Neutrophil (primary cell): ENCODE data around the gene HPCAL1.

Experiments used
- H3K27ac ChIP-seq: fragments of 200-600 bp; sonication (generic); 2 replicates; pipeline ENCODE4 v1.5.1; 2016; ENCODE audit warnings: mild to moderate bottlenecking, moderate library complexity
- H3K27me3 ChIP-seq: fragments of 200-600 bp; sonication (generic); 2 replicates; pipeline ENCODE4 v1.6.0; 2016; ENCODE audit warnings: mild to moderate bottlenecking
- H3K36me3 ChIP-seq: fragments of 200-600 bp; sonication (generic); 2 replicates; pipeline ENCODE4 v1.5.1; 2017
- H3K4me1 ChIP-seq, 2 experiments: fragments of 200-600 bp in 1 of 2; sonication (generic) in 1 of 2; 1 replicate in 1 of 2; 2 replicates in 1 of 2; pipeline versions ENCODE4 v1.5.1 to v1.6.1; 2013 to 2016; ENCODE audit warnings: low read depth in 1 of 2, low read length in 1 of 2, mild to moderate bottlenecking in 1 of 2, moderate library complexity in 1 of 2; ENCODE audit not compliant: control insufficient read depth in 1 of 2, insufficient read depth in 1 of 2
- H3K4me3 ChIP-seq, 2 experiments: fragments of 200-600 bp in 1 of 2; sonication (generic) in 1 of 2; 1 replicate in 1 of 2; 2 replicates in 1 of 2; pipeline ENCODE4 v1.5.1; 2013 to 2016; ENCODE audit warnings: low read depth in 1 of 2, low read length in 1 of 2, mild to moderate bottlenecking in 1 of 2, moderate library complexity in 1 of 2
- H3K9me3 ChIP-seq: fragments of 200-600 bp; sonication (generic); 2 replicates; pipeline ENCODE4 v1.5.1; 2016
- CTCF ChIP-seq: fragments of 200-600 bp; sonication (generic); IDR thresholded peaks from 2 replicates; pipeline ENCODE4 v1.5.1; 2016; ENCODE audit warnings: antibody characterized with exemption

HPCAL1 gene

GRCh38 chr2:10354399-10354798, 51.7 kb downstream of the HPCAL1 start:
- no peak overlapping the region for H3K4me3 ChIP-seq
- H3K9me3 ChIP-seq = no peaks in the 10 kb centered on the region
- H3K27ac ChIP-seq = no peak overlapping the region
- no peak for TF ChIP-seq CTCF
- peaks cover 20% of the 10 kb centered on the region for H3K36me3 ChIP-seq
- H3K27me3 ChIP-seq = no peaks in the 10 kb centered on the region
- H3K4me1 ChIP-seq = peaks cover 15 to 19% of the 10 kb centered on the region in 2 experiments

GRCh38 chr2:10355471-10356438, 53.1 kb downstream of the HPCAL1 start:
- H3K27me3 ChIP-seq = no peaks in the 10 kb centered on the region
- H3K27ac ChIP-seq = no peak overlapping the region
- no peaks in the 10 kb centered on the region for H3K9me3 ChIP-seq
- peaks cover 15 to 17% of the 10 kb centered on the region in 2 experiments for H3K4me1 ChIP-seq
- no peak for TF ChIP-seq CTCF
- no peak overlapping the region for H3K4me3 ChIP-seq
- peaks cover 27% of the 10 kb centered on the region for H3K36me3 ChIP-seq

GRCh38 chr2:10356439-10356811, 53.7 kb downstream of the HPCAL1 start:
- Histone ChIP-seq H3K27ac (no peak overlapping the region), H3K4me3 (no peak overlapping the region), H3K36me3 (peaks cover 27% of the 10 kb centered on the region), H3K4me1 (peaks cover 8 to 11% of the 10 kb centered on the region in 2 experiments), H3K9me3 (no peaks in the 10 kb centered on the region), H3K27me3 (no peaks in the 10 kb centered on the region)
- no peak for TF ChIP-seq CTCF

GRCh38 chr2:10357193-10358169, 54.8 kb downstream of the HPCAL1 start:
- Histone ChIP-seq H3K4me1 (peaks cover 0 to under 1% of the 10 kb centered on the region in 2 experiments), H3K27me3 (no peaks in the 10 kb centered on the region), H3K36me3 (peaks cover 27% of the 10 kb centered on the region), H3K4me3 (no peak overlapping the region), H3K9me3 (no peaks in the 10 kb centered on the region), H3K27ac (no peak overlapping the region)
- no peak for TF ChIP-seq CTCF

GRCh38 chr2:10359246-10359645, 56.5 kb downstream of the HPCAL1 start:
- no peaks in the 10 kb centered on the region for H3K27me3 ChIP-seq
- TF ChIP-seq CTCF = no peak
- peaks cover 24% of the 10 kb centered on the region for H3K36me3 ChIP-seq
- H3K4me3 ChIP-seq = no peak overlapping the region
- H3K9me3 ChIP-seq = no peaks in the 10 kb centered on the region
- no peak overlapping the region for H3K27ac ChIP-seq
- H3K4me1 ChIP-seq = no peaks in the 10 kb centered on the region
